ENCODE data around the gene RSAD1.

GRCh38 chr17:50531428-50532025 is 52.9 kb downstream of the RSAD1 start:
- no peak for TF ChIP-seq CTCF (conservative IDR thresholded peaks at IDR 0.05)
- no peak for TF ChIP-seq ZFX (IDR thresholded peaks at IDR 0.05)

All from C4-2B (cell line).